Measurements from ENCODE around the gene FHIP1A.

DNA sequence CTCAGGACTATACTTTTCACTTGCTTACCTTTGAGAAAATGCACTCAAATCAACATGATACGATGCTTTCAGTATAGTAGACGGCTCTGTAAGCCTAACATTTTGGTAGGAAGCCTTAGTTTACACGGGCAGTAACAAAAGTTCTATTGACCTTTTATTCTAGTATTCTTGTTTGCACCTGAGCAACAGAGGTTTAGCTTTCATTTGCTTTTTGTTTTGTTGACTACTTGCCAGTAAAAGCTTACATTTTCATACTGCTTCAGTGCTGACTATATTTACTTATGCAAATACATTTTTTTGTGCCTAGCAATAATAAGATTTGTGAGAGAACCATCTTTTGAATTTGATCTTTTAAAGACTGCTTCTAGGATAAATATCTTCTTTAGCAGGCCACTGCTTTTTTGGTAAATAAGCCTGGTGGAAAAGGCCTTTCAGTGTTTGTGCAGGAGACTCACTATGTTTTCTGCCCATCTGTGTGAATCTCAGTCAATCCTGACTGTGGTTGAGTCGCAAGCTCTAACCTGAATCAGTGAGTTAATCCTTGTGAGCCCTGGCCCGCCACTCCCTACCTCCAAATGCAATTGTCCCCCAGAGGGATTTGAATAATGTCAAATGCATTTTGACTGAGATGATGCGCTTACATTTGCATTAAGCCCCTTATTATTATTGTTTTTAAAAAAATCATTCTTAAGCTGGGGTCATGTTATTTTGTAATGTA is 21.9 kb downstream of the FHIP1A start:
- TF ChIP-seq CTCF (IDR thresholded peaks at IDR 0.05; ENCODE audit: insufficient read depth, low read depth, low read length), result no peak
- no peak for TF ChIP-seq EZH2 (IDR thresholded peaks at IDR 0.05; ENCODE audit: insufficient read depth, low read length)

All from astrocyte (in vitro differentiated cells and primary cell).